ENCODE measurements around the gene PZP. TPM values are rescaled to one million over a fixed set of nuclear protein-coding genes. Genes with fewer than 3 reads are reported as not detected.

PZP gene
- total and polyA plus RNA-seq, 10 of the 15 experiments (the other 5 are each of a cell fraction or from before 2014, with no cell fraction given) = not detected

GRCh38 chr12:9111525-9111924, 96.7 kb downstream of the PZP start:
- no peak overlapping the region for H2AFZ ChIP-seq (ENCODE audit: control insufficient read depth, low read depth, low read length)
- RAD21 ChIA-PET (ENCODE audit: unreplicated experiment) = no interaction called here
- H3K27me3 ChIP-seq (replicated peaks in 1 of 2; ENCODE audit: control insufficient read depth in 2 of 2, insufficient read depth in 2 of 2, low read length in 1 of 2) = no peaks in the 10 kb centered on the region
- FAIRE-seq (no peak), ATAC-seq (no peak), DNase-seq (ENCODE audit: low read depth, low spot score) (no peak)
- CTCF ChIA-PET = no interaction called here
- no TSS peak for BruUV-seq (replicated peaks)
- WGBS (ENCODE audit: insufficient coverage, insufficient replicate concordance, low lambda C conversion rate, missing lambda C conversion rate) = 18% methylated on average over 1 of the region's 1 CpG
- intact Hi-C loops (cut with micrococcal nuclease; ENCODE audit: unreplicated experiment) (no loop called here), in situ Hi-C loops (cut with MboI) (no loop called here)
- H3K79me2 ChIP-seq (ENCODE audit: control insufficient read depth, insufficient read depth, low read length) = no peaks in the 10 kb centered on the region
- peaks cover 3% of the 10 kb centered on the region; the same call in 1 of the 2 replicates for H3K4me1 ChIP-seq (ENCODE audit: control insufficient read depth, insufficient read depth, low read length)
- POLR2A ChIA-PET = no interaction called here
- TF ChIP-seq POLR2AphosphoS5 (IDR thresholded peaks at IDR 0.05; ENCODE audit: low read length) = no peak
- TF ChIP-seq JUNB (IDR thresholded peaks at IDR 0.05) = no peak
- no peak for TF ChIP-seq GABPA (IDR thresholded peaks at IDR 0.05; ENCODE audit: low read depth)
- no peak for TF ChIP-seq ZSCAN29 (IDR thresholded peaks at IDR 0.05)
- TF ChIP-seq IKZF1 (conservative IDR thresholded peaks at IDR 0.05) = no peak
- TF ChIP-seq CBX5 (IDR thresholded peaks at IDR 0.05; ENCODE audit: low read depth) = no peak
- no peak for TF ChIP-seq SP1 (IDR thresholded peaks at IDR 0.05; ENCODE audit: low read depth, low read length)
- no peak overlapping the region for H3K9ac ChIP-seq (ENCODE audit: control insufficient read depth, insufficient read depth, low read length)
- H3K27ac ChIP-seq (ENCODE audit: control insufficient read depth, insufficient read depth) = no peak overlapping the region
- no peaks in the 10 kb centered on the region for H4K20me1 ChIP-seq (ENCODE audit: control insufficient read depth, insufficient read depth)
- H3K4me3 ChIP-seq = no peak overlapping the region
- no peak overlapping the region for H3K4me2 ChIP-seq (ENCODE audit: control insufficient read depth, insufficient read depth)
- SMC1A ChIA-PET (ENCODE audit: uncharacterized antibody, unreplicated experiment) = no interaction called here
- H3K9me3 ChIP-seq (replicated peaks; ENCODE audit: control insufficient read depth, insufficient read depth, low read length) = no peaks in the 10 kb centered on the region
- H3K36me3 ChIP-seq (ENCODE audit: control insufficient read depth in 2 of 2, insufficient read depth in 2 of 2, low read length in 1 of 2) = no peaks in the 10 kb centered on the region

GRCh38 chr12:9109737-9110491, 98.3 kb downstream of the PZP start:
- WGBS (ENCODE audit: insufficient coverage, insufficient replicate concordance, low lambda C conversion rate, missing lambda C conversion rate) = 64% methylated on average over 3 of the region's 3 CpGs
- Histone ChIP-seq H3K27ac (ENCODE audit: control insufficient read depth, insufficient read depth) (no peak overlapping the region), H4K20me1 (ENCODE audit: control insufficient read depth, insufficient read depth) (no peaks in the 10 kb centered on the region), H3K79me2 (ENCODE audit: control insufficient read depth, insufficient read depth, low read length) (no peaks in the 10 kb centered on the region), H3K4me2 (ENCODE audit: control insufficient read depth, insufficient read depth) (no peak overlapping the region), H2AFZ (ENCODE audit: control insufficient read depth, low read depth, low read length) (no peak overlapping the region), H3K4me1 (ENCODE audit: control insufficient read depth, insufficient read depth, low read length) (no peaks in the 10 kb centered on the region), H3K9ac (ENCODE audit: control insufficient read depth, insufficient read depth, low read length) (no peak overlapping the region), H3K4me3 (no peak overlapping the region), H3K27me3 (replicated peaks in 1 of 2; ENCODE audit: control insufficient read depth in 2 of 2, insufficient read depth in 2 of 2, low read length in 1 of 2) (no peaks in the 10 kb centered on the region), H3K36me3 (ENCODE audit: control insufficient read depth in 2 of 2, insufficient read depth in 2 of 2, low read length in 1 of 2) (no peaks in the 10 kb centered on the region), H3K9me3 (replicated peaks; ENCODE audit: control insufficient read depth, insufficient read depth, low read length) (no peaks in the 10 kb centered on the region)
- no TSS peak for BruUV-seq (replicated peaks)
- POLR2A ChIA-PET = no interaction called here
- FAIRE-seq (no peak), DNase-seq (ENCODE audit: low read depth, low spot score) (no peak), ATAC-seq (no peak)
- in situ Hi-C loops (cut with MboI) (no loop called here), intact Hi-C loops (cut with micrococcal nuclease; ENCODE audit: unreplicated experiment) (no loop called here)
- SMC1A ChIA-PET (ENCODE audit: uncharacterized antibody, unreplicated experiment) = interaction anchor here (0.9 kb wide), 1 partner anchor 104 kb away, joined by 3 read pairs; no protein-coding TSS in a partner anchor
- CTCF ChIA-PET = no interaction called here
- RAD21 ChIA-PET (ENCODE audit: unreplicated experiment) = no interaction called here
- TF ChIP-seq CHD2 (IDR thresholded peaks at IDR 0.05; ENCODE audit: borderline replicate concordance, low read depth, low read length) (no peak), FOS (IDR thresholded peaks at IDR 0.05; ENCODE audit: borderline replicate concordance, extremely low read depth, insufficient read length) (no peak), NR2C2 (IDR thresholded peaks at IDR 0.05; ENCODE audit: borderline replicate concordance, control insufficient read depth, insufficient read length, low read depth) (no peak), BCLAF1 (IDR thresholded peaks at IDR 0.05) (no peak), SIN3A (IDR thresholded peaks at IDR 0.05; ENCODE audit: low read depth, low read length) (no peak), CBX3 (IDR thresholded peaks at IDR 0.05; ENCODE audit: borderline replicate concordance, low read depth) (no peak), RB1 (IDR thresholded peaks at IDR 0.05; ENCODE audit: borderline replicate concordance) (no peak), JUNB (IDR thresholded peaks at IDR 0.05) (no peak), BMI1 (IDR thresholded peaks at IDR 0.05; ENCODE audit: borderline replicate concordance) (no peak), IRF3 (IDR thresholded peaks at IDR 0.05) (no peak)
